ENCODE measurements around the gene TSPAN5.

Gene TSPAN5

GRCh38 chr4:98648602-98649001, 9.8 kb downstream of the TSPAN5 start:
- TF ChIP-seq CTCF (IDR thresholded peaks at IDR 0.05; ENCODE audit: borderline replicate concordance, control extremely low read depth, extremely low read depth, insufficient read depth, missing control alignments) = no peak

GRCh38 chr4:98646422-98646821, 12.0 kb downstream of the TSPAN5 start:
- in situ Hi-C loops (cut with MboI; ENCODE audit: low sequenced_read_pairs, unreplicated experiment) = no loop called here
- no peak for TF ChIP-seq CTCF (IDR thresholded peaks at IDR 0.05; ENCODE audit: borderline replicate concordance, control extremely low read depth, extremely low read depth, insufficient read depth, missing control alignments)
- DNase-seq (ENCODE audit: low spot score) = no peak

More at GRCh38 chr4:98648602-98649001, 9.8 kb downstream of the TSPAN5 start:
- in situ Hi-C loops (cut with MboI; ENCODE audit: low sequenced_read_pairs, unreplicated experiment) = no loop called here
- DNase-seq (ENCODE audit: low spot score) = no peak

GRCh38 chr4:98645527-98645926, 12.9 kb downstream of the TSPAN5 start:
- TF ChIP-seq CTCF (IDR thresholded peaks at IDR 0.05; ENCODE audit: borderline replicate concordance, control extremely low read depth, extremely low read depth, insufficient read depth, missing control alignments) = no peak
- DNase-seq (ENCODE audit: low spot score) = no peak
- in situ Hi-C loops (cut with MboI; ENCODE audit: low sequenced_read_pairs, unreplicated experiment) = no loop called here

GRCh38 chr4:98643755-98644154, 14.7 kb downstream of the TSPAN5 start:
- no peak for DNase-seq (ENCODE audit: low spot score)
- in situ Hi-C loops (cut with MboI; ENCODE audit: low sequenced_read_pairs, unreplicated experiment) = no loop called here
- TF ChIP-seq CTCF (IDR thresholded peaks at IDR 0.05; ENCODE audit: borderline replicate concordance, control extremely low read depth, extremely low read depth, insufficient read depth, missing control alignments) = no peak

- in situ Hi-C loops (cut with MboI; ENCODE audit: low sequenced_read_pairs, unreplicated experiment) = no loop called here
- DNase-seq (ENCODE audit: low spot score) = no peak
- no peak for TF ChIP-seq CTCF (IDR thresholded peaks at IDR 0.05; ENCODE audit: borderline replicate concordance, control extremely low read depth, extremely low read depth, insufficient read depth, missing control alignments)
Observed at GRCh38 chr4:98642991-98643426, 15.4 kb downstream of the TSPAN5 start.

- TF ChIP-seq CTCF (IDR thresholded peaks at IDR 0.05; ENCODE audit: borderline replicate concordance, control extremely low read depth, extremely low read depth, insufficient read depth, missing control alignments) = no peak
- in situ Hi-C loops (cut with MboI; ENCODE audit: low sequenced_read_pairs, unreplicated experiment) = no loop called here
- no peak for DNase-seq (ENCODE audit: low spot score)
Observed at GRCh38 chr4:98641906-98642668, 16.3 kb downstream of the TSPAN5 start.
